ENCODE measurements around the gene TANGO2. TPM values are rescaled to one million over a fixed set of nuclear protein-coding genes. Genes with fewer than 3 reads are reported as not detected.
A peak's percentile ranks its signal among the peaks of the same experiment; 100 is the strongest.

TANGO2 gene
- polyA plus RNA-seq, 1 donor from 2014 or later = 12.7 TPM

GRCh38 chr22:20017622-20017958, 3.3 kb upstream of the TANGO2 start:
- TF ChIP-seq TAF1 (IDR thresholded peaks at IDR 0.05; ENCODE audit: low read depth) = no peak
- TF ChIP-seq MXI1 (conservative IDR thresholded peaks at IDR 0.05; ENCODE audit: poor library complexity, severe bottlenecking) = no peak
- TF ChIP-seq EZH2 (IDR thresholded peaks at IDR 0.05; ENCODE audit: borderline replicate concordance, insufficient read depth, low read length, poor library complexity, severe bottlenecking) = no peak
- TF ChIP-seq SMC3 (conservative IDR thresholded peaks at IDR 0.05; ENCODE audit: poor library complexity) = no peak
- no peak for TF ChIP-seq RAD21 (conservative IDR thresholded peaks at IDR 0.05)
- TF ChIP-seq REST (IDR thresholded peaks at IDR 0.05; ENCODE audit: borderline replicate concordance) = no peak
- no peak for TF ChIP-seq POLR2AphosphoS5 (IDR thresholded peaks at IDR 0.05)
- Histone ChIP-seq H3K4me3 (ENCODE audit: low read length) (peak overlapping the region; percentile 76), H3K4me2 (ENCODE audit: low read length) (peak overlapping the region; percentile 69), H4K20me1 (ENCODE audit: insufficient read depth) (no peaks in the 10 kb centered on the region), H3K9me2 (ENCODE audit: insufficient read depth, low read length) (no peaks in the 10 kb centered on the region), H3K9ac (ENCODE audit: low read length) (peak overlapping the region; percentile 63), H3K36me3 (ENCODE audit: insufficient read depth, low read length) (no peaks in the 10 kb centered on the region), H3F3A (ENCODE audit: insufficient read depth, low read length, poor library complexity, severe bottlenecking) (no peaks in the 10 kb centered on the region), H3K79me2 (replicated peaks; ENCODE audit: insufficient read depth, low read length) (no peaks in the 10 kb centered on the region), H3K9me3 (ENCODE audit: low read length) (no peaks in the 10 kb centered on the region), H2AFZ (ENCODE audit: low read depth, low read length) (no peak overlapping the region), H3K27ac (ENCODE audit: low read length) (peak overlapping the region; percentile 46), H3K27me3 (ENCODE audit: insufficient read depth, low read depth, low read length) (peaks cover 21% of the 10 kb centered on the region)

- Histone ChIP-seq H3K4me3 (ENCODE audit: low read length) (peak overlapping the region; percentile 76), H3K9me3 (ENCODE audit: low read length) (no peaks in the 10 kb centered on the region), H2AFZ (ENCODE audit: low read depth, low read length) (no peak overlapping the region), H3K79me2 (replicated peaks; ENCODE audit: insufficient read depth, low read length) (no peaks in the 10 kb centered on the region), H3F3A (ENCODE audit: insufficient read depth, low read length, poor library complexity, severe bottlenecking) (no peaks in the 10 kb centered on the region), H3K27me3 (ENCODE audit: insufficient read depth, low read depth, low read length) (peaks cover 21% of the 10 kb centered on the region), H4K20me1 (ENCODE audit: insufficient read depth) (no peaks in the 10 kb centered on the region), H3K9ac (ENCODE audit: low read length) (no peak overlapping the region), H3K36me3 (ENCODE audit: insufficient read depth, low read length) (no peaks in the 10 kb centered on the region), H3K4me2 (ENCODE audit: low read length) (no peak overlapping the region), H3K9me2 (ENCODE audit: insufficient read depth, low read length) (no peaks in the 10 kb centered on the region), H3K27ac (ENCODE audit: low read length) (no peak overlapping the region)
- TF ChIP-seq RAD21 (conservative IDR thresholded peaks at IDR 0.05) (no peak), REST (IDR thresholded peaks at IDR 0.05; ENCODE audit: borderline replicate concordance) (no peak), EP300 (conservative IDR thresholded peaks at IDR 0.05; ENCODE audit: poor library complexity, severe bottlenecking) (no peak), TAF1 (IDR thresholded peaks at IDR 0.05; ENCODE audit: low read depth) (no peak), MXI1 (conservative IDR thresholded peaks at IDR 0.05; ENCODE audit: poor library complexity, severe bottlenecking) (no peak), EZH2 (IDR thresholded peaks at IDR 0.05; ENCODE audit: borderline replicate concordance, insufficient read depth, low read length, poor library complexity, severe bottlenecking) (no peak), SMC3 (conservative IDR thresholded peaks at IDR 0.05; ENCODE audit: poor library complexity) (no peak), POLR2AphosphoS5 (IDR thresholded peaks at IDR 0.05) (no peak), CTCF (IDR thresholded peaks at IDR 0.05; ENCODE audit: poor library complexity, severe bottlenecking) (no peak)
Measured at GRCh38 chr22:20018001-20018400, 2.9 kb upstream of the TANGO2 start.

All from neural cell (in vitro differentiated cells).